ENCODE data around the gene CDC27. TPM values are rescaled to one million over a fixed set of nuclear protein-coding genes. Genes with fewer than 3 reads are reported as not detected.
A peak's percentile ranks its signal among the peaks of the same experiment; 100 is the strongest.
"Not testable (repeated sequence)": the region's sequence is repeated elsewhere in the genome, so short reads cannot be mapped to it uniquely, and the experiment has no call there.

Gene CDC27
- total and polyA plus RNA-seq, 2 donors (not counting 3 experiments of a cell fraction or from before 2014, with no cell fraction given), result 76.1 to 172 TPM

GRCh38 chr17:47218896-47219430, 29.9 kb upstream of the CDC27 start:
- DNase-seq (ENCODE audit: low read depth, low spot score) (peak; percentile 44), FAIRE-seq (peak; percentile 65)
- dilution Hi-C loops (cut with MboI; ENCODE audit: extremely low pct_ligation_motif_present, low sequenced_read_pairs) (no loop called here), intact Hi-C loops (cut with micrococcal nuclease) (no loop called here)
- Histone ChIP-seq H3K9me3 (replicated peaks; ENCODE audit: control insufficient read depth, insufficient read depth, low read length) (no peaks in the 10 kb centered on the region), H3K4me2 (ENCODE audit: insufficient read depth, low read length) (no peak overlapping the region), H3K9ac (replicated peaks; ENCODE audit: extremely low read depth, insufficient read depth, low read length) (no peak overlapping the region), H3K27ac (ENCODE audit: insufficient read depth, low read depth, low read length) (no peak overlapping the region), H3K27me3 (ENCODE audit: control insufficient read depth in 2 of 2, insufficient read depth in 2 of 2, low read length in 2 of 2) (no peaks in the 10 kb centered on the region), H3K4me3 (replicated peaks in 1 of 3; ENCODE audit: insufficient read depth in 1 of 3, low read depth in 1 of 3, low read length in 3 of 3) (no peak overlapping the region), H4K20me1 (replicated peaks; ENCODE audit: control insufficient read depth, extremely low read depth, insufficient read depth, low read length) (no peaks in the 10 kb centered on the region), H3K9me1 (replicated peaks; ENCODE audit: control insufficient read depth, extremely low read depth, insufficient read depth, low read length) (no peaks in the 10 kb centered on the region), H3K36me3 (ENCODE audit: control insufficient read depth in 2 of 2, extremely low read depth in 1 of 2, insufficient read depth in 2 of 2, low read length in 2 of 2) (no peaks in the 10 kb centered on the region), H2AFZ (ENCODE audit: low read depth, low read length) (peak overlapping the region; percentile 57), H3K4me1 (ENCODE audit: control insufficient read depth, extremely low read depth, insufficient read depth, low read length) (peaks cover 14% of the 10 kb centered on the region), H3K79me2 (ENCODE audit: control insufficient read depth, insufficient read depth, low read length) (no peaks in the 10 kb centered on the region)
- POLR2A ChIA-PET, result no interaction called here
- TF ChIP-seq EZH2 (IDR thresholded peaks at IDR 0.05; ENCODE audit: borderline replicate concordance, low read depth, low read length, severe bottlenecking), result no peak
- TF ChIP-seq MYC (IDR thresholded peaks at IDR 0.05; ENCODE audit: low read depth, low read length), result no peak
- no peak for TF ChIP-seq POLR2AphosphoS5 (IDR thresholded peaks at IDR 0.05; ENCODE audit: insufficient read depth, low read depth, low read length)
- no peak for TF ChIP-seq CTCF (IDR thresholded peaks at IDR 0.05; ENCODE audit: extremely low read depth in 1 of 2, insufficient read depth in 1 of 2, low read depth in 1 of 2, low read length in 2 of 2)
- no peak for TF ChIP-seq JUN (IDR thresholded peaks at IDR 0.05; ENCODE audit: borderline replicate concordance, insufficient read depth, insufficient read length, low read depth)
- TF ChIP-seq POLR2A (IDR thresholded peaks at IDR 0.05; ENCODE audit: low read depth, low read length), result no peak
- TF ChIP-seq FOS (IDR thresholded peaks at IDR 0.05; ENCODE audit: borderline replicate concordance, insufficient read depth, low read length), result no peak
- TF ChIP-seq GATA2 (IDR thresholded peaks at IDR 0.05; ENCODE audit: insufficient read depth, insufficient read length, low read depth, low read length), result no peak
- TF ChIP-seq, protein P1, sequence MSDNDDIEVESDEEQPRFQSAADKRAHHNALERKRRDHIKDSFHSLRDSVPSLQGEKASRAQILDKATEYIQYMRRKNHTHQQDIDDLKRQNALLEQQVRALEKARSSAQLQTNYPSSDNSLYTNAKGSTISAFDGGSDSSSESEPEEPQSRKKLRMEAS (IDR thresholded peaks at IDR 0.05; ENCODE audit: insufficient read depth, insufficient read length), result no peak
- no TSS peak for BruUV-seq (replicated peaks)
- CTCF ChIA-PET, result interaction anchor here (1.0 to 1.9 kb wide), 3 partner anchors 10 to 97 kb away, joined by 3 to 8 read pairs (median 4); partner anchors contain the start of gene MYL4

DNA sequence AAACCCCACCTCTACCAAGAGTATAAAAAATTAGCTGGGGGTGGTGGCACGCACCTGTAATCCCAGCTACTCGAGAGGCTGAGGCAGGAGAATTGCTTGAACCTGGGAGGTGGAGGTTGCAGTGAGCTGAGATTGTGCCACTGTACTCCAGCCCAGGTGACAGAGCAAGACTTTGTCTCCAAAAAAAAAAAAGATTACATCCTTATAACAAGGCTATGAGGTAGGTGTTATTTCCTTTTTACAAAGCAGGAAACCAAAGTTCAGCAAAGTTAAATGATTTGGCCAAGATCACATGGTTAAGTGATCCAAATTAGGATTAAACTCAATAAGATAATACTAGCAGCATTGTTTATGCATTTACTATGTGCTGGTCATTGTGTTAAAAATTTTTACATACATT, 28.2 kb upstream of the CDC27 start:
- FAIRE-seq; H3K9me3 ChIP-seq (replicated peaks; ENCODE audit: control insufficient read depth, insufficient read depth, low read length); H3K4me2 ChIP-seq (ENCODE audit: insufficient read depth, low read length); H3K27me3 ChIP-seq (ENCODE audit: control insufficient read depth in 2 of 2, insufficient read depth in 2 of 2, low read length in 2 of 2); H3K36me3 ChIP-seq (ENCODE audit: control insufficient read depth in 2 of 2, extremely low read depth in 1 of 2, insufficient read depth in 2 of 2, low read length in 2 of 2); intact Hi-C loops (cut with micrococcal nuclease); H3K4me1 ChIP-seq (ENCODE audit: control insufficient read depth, extremely low read depth, insufficient read depth, low read length); dilution Hi-C loops (cut with MboI; ENCODE audit: extremely low pct_ligation_motif_present, low sequenced_read_pairs); H2AFZ ChIP-seq (ENCODE audit: low read depth, low read length); H3K9me1 ChIP-seq (replicated peaks; ENCODE audit: control insufficient read depth, extremely low read depth, insufficient read depth, low read length); H3K79me2 ChIP-seq (ENCODE audit: control insufficient read depth, insufficient read depth, low read length); CTCF ChIA-PET; BruUV-seq (replicated peaks); H4K20me1 ChIP-seq (replicated peaks; ENCODE audit: control insufficient read depth, extremely low read depth, insufficient read depth, low read length); H3K9ac ChIP-seq (replicated peaks; ENCODE audit: extremely low read depth, insufficient read depth, low read length); POLR2A ChIA-PET; H3K27ac ChIP-seq (ENCODE audit: insufficient read depth, low read depth, low read length); H3K4me3 ChIP-seq (replicated peaks in 1 of 3; ENCODE audit: insufficient read depth in 1 of 3, low read depth in 1 of 3, low read length in 3 of 3): not testable (repeated sequence)
- DNase-seq (ENCODE audit: low read depth, low spot score), result peak; percentile 24

DNA sequence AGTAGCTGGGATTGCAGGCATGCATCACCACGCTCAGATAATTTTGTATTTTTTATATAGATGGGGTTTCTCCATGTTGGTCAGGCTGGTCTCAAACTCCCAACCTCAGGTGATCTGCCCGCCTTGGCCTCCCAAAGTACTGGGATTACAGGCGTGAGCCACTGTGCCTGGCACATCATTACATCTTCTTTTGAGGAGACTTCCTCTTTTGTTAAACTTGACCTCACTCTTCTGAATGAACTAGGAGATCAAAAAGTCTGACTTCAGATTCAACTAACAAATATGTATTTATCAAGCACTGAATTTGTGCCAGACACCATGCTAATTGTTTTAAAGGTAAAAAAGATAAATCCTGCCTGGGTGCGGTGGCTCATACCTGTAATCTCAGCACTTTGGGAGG, 27.7 kb upstream of the CDC27 start:
- H3K4me2 ChIP-seq (ENCODE audit: insufficient read depth, low read length); H3K27me3 ChIP-seq (ENCODE audit: control insufficient read depth in 2 of 2, insufficient read depth in 2 of 2, low read length in 2 of 2); H3K9me3 ChIP-seq (replicated peaks; ENCODE audit: control insufficient read depth, insufficient read depth, low read length); DNase-seq (ENCODE audit: low read depth, low spot score); BruUV-seq (replicated peaks); H2AFZ ChIP-seq (ENCODE audit: low read depth, low read length); H3K4me1 ChIP-seq (ENCODE audit: control insufficient read depth, extremely low read depth, insufficient read depth, low read length); POLR2A ChIA-PET; FAIRE-seq; H3K4me3 ChIP-seq (replicated peaks in 1 of 3; ENCODE audit: insufficient read depth in 1 of 3, low read depth in 1 of 3, low read length in 3 of 3); H3K79me2 ChIP-seq (ENCODE audit: control insufficient read depth, insufficient read depth, low read length); H3K9ac ChIP-seq (replicated peaks; ENCODE audit: extremely low read depth, insufficient read depth, low read length); H3K9me1 ChIP-seq (replicated peaks; ENCODE audit: control insufficient read depth, extremely low read depth, insufficient read depth, low read length); H4K20me1 ChIP-seq (replicated peaks; ENCODE audit: control insufficient read depth, extremely low read depth, insufficient read depth, low read length); CTCF ChIA-PET; intact Hi-C loops (cut with micrococcal nuclease); H3K36me3 ChIP-seq (ENCODE audit: control insufficient read depth in 2 of 2, extremely low read depth in 1 of 2, insufficient read depth in 2 of 2, low read length in 2 of 2); H3K27ac ChIP-seq (ENCODE audit: insufficient read depth, low read depth, low read length); dilution Hi-C loops (cut with MboI; ENCODE audit: extremely low pct_ligation_motif_present, low sequenced_read_pairs): not testable (repeated sequence)
